HepG2 (cell line): ENCODE data around the gene FMNL1. TPM values are rescaled to one million over a fixed set of nuclear protein-coding genes. Genes with fewer than 3 reads are reported as not detected.
"Not testable (repeated sequence)": the region's sequence is repeated elsewhere in the genome, so short reads cannot be mapped to it uniquely, and the experiment has no call there.

Source experiments
- ATAC-seq: fragments of 200-7000 bp; cut with Tn5 transposase; 3 replicates; pipeline ENCODE4 v1.9.1; 2020; ENCODE audit warnings: mild to moderate bottlenecking, moderate library complexity
- BruUV-seq: library from RNA; stranded (reverse); fragments of 400-500 nt; replicated peaks from 2 replicates; lab custom pipeline; 2021; lab: Mats Ljungman, UMichigan
- CTCF ChIA-PET: fragments of 300-600 bp; formaldehyde crosslinking; extraction: SDS; loops from one replicate; lab custom pipeline; 2021; ENCODE audit warnings: low total read pairs, inconsistent platforms, low intra/inter-chr PET ratio; lab: Yijun Ruan, JAX
- POLR2A ChIA-PET: fragments of 350-600 bp; sonication (Branson Sonifier 250); formaldehyde crosslinking; loops from one replicate; lab custom pipeline; 2020; ENCODE audit warnings: antibody characterized with exemption, inconsistent platforms; lab: Yijun Ruan, JAX
- DNase-seq: peaks from one replicate; pipeline ENCODE4 v3.0.0-alpha.2; 2015; ENCODE audit warnings: low spot score
- FAIRE-seq: peaks from 3 replicates; lab custom pipeline; 2011; peaks lifted over from hg19 to GRCh38; lab: Jason Lieb, UNC
- H2AFZ ChIP-seq: one replicate; pipeline ENCODE4 v1.6.1; 2011; ENCODE audit warnings: low read length, inconsistent platforms
- H3K27ac ChIP-seq: fragments of 300-600 bp; 3 replicates; pipeline ENCODE4 v1.8.0; 2011; ENCODE audit warnings: mixed run types, mild to moderate bottlenecking, mixed read lengths, low read length, inconsistent platforms; ENCODE audit not compliant: insufficient read depth; ENCODE audit errors: extremely low read length
- H3K27me3 ChIP-seq, 2 experiments: fragments of 200-600 bp in 1 of 2; 2 replicates in 1 of 2; 3 replicates in 1 of 2; pipeline versions ENCODE4 v1.6.0 to v1.8.0; 2011; ENCODE audit warnings: low read length in 2 of 2, mild to moderate bottlenecking in 2 of 2, moderate library complexity in 2 of 2, inconsistent platforms in 1 of 2; ENCODE audit not compliant: insufficient read depth in 2 of 2, control insufficient read depth in 1 of 2
- H3K36me3 ChIP-seq, 2 experiments: fragments of 200-600 bp in 1 of 2; replicated peaks in 1 of 2; 2 replicates in 1 of 2; 3 replicates in 1 of 2; pipeline versions ENCODE4 v1.5.1 to v1.8.0; 2011; ENCODE audit warnings: low read length in 2 of 2, inconsistent platforms in 1 of 2; ENCODE audit not compliant: insufficient read depth in 2 of 2, control insufficient read depth in 1 of 2
- H3K4me1 ChIP-seq: 2 replicates; pipeline ENCODE4 v1.5.1; 2012; ENCODE audit warnings: low read length, inconsistent platforms; ENCODE audit not compliant: insufficient read depth
- H3K4me2 ChIP-seq: 2 replicates; pipeline ENCODE4 v1.6.0; 2011; ENCODE audit warnings: low read depth, low read length, inconsistent platforms
- H3K4me3 ChIP-seq, 3 experiments: fragments of 200-600 bp in 1 of 3; sonication (generic), shearing (Covaris generic) in 1 of 3; replicated peaks in 1 of 3; 2 replicates each; pipeline ENCODE4 v1.5.1; 2011 to 2016; ENCODE audit warnings: low read length in 3 of 3, inconsistent platforms in 2 of 3, low read depth in 2 of 3, mild to moderate bottlenecking in 2 of 3, control low read depth in 1 of 3, mixed read lengths in 1 of 3; ENCODE audit not compliant: insufficient read depth in 1 of 3
- H3K79me2 ChIP-seq: one replicate; pipeline ENCODE4 v1.6.1; 2011; ENCODE audit warnings: low read length, inconsistent platforms; ENCODE audit not compliant: insufficient read depth
- H3K9ac ChIP-seq: 2 replicates; pipeline ENCODE4 v1.6.0; 2011; ENCODE audit warnings: mild to moderate bottlenecking, low read depth, low read length, inconsistent platforms; ENCODE audit not compliant: insufficient read depth
- H3K9me3 ChIP-seq: 2 replicates; pipeline ENCODE4 v1.5.1; 2012; ENCODE audit warnings: mild to moderate bottlenecking, low read length
- H4K20me1 ChIP-seq: 2 replicates; pipeline ENCODE4 v1.6.0; 2011; ENCODE audit warnings: inconsistent platforms, mild to moderate bottlenecking, low read length, moderate library complexity; ENCODE audit not compliant: insufficient read depth
- ARNTL ChIP-seq: sonication (generic); formaldehyde crosslinking; IDR thresholded peaks from 2 replicates; pipeline ENCODE4 v1.4.0; 2020; ENCODE audit warnings: mild to moderate bottlenecking, missing genetic modification reagents
- ATF4 ChIP-seq, 2 experiments: fragments of 450-650 bp in 1 of 2; sonication (generic) in 1 of 2; formaldehyde crosslinking; IDR thresholded peaks; 2 replicates each; pipeline versions ENCODE4 v1.5.0 to v1.8.0; 2020 to 2022; ENCODE audit warnings: mild to moderate bottlenecking in 1 of 2, missing genetic modification reagents in 1 of 2
- DPF2 ChIP-seq: sonication (generic); formaldehyde crosslinking; IDR thresholded peaks from 2 replicates; pipeline ENCODE4 v1.4.0; 2020; ENCODE audit warnings: mild to moderate bottlenecking, low read depth, missing genetic modification reagents, borderline replicate concordance
- JUNB ChIP-seq: sonication (generic); formaldehyde crosslinking; IDR thresholded peaks from 2 replicates; pipeline ENCODE4 v1.8.0; 2022; ENCODE audit warnings: missing genetic modification reagents, mild to moderate bottlenecking, borderline replicate concordance
- JUND ChIP-seq: sonication (generic); formaldehyde crosslinking; IDR thresholded peaks from 2 replicates; pipeline ENCODE4 v1.8.0; 2022; ENCODE audit warnings: mild to moderate bottlenecking, missing genetic modification reagents
- KDM3A ChIP-seq: IDR thresholded peaks from 2 replicates; pipeline ENCODE4 v1.6.1; 2018; ENCODE audit warnings: low read depth, missing compliant biosample characterization
- NR2C2 ChIP-seq: sonication (generic); formaldehyde crosslinking; IDR thresholded peaks from 2 replicates; pipeline ENCODE4 v1.4.0; 2020; ENCODE audit warnings: missing genetic modification reagents, mild to moderate bottlenecking, moderate library complexity, borderline replicate concordance
- SAP130 ChIP-seq: IDR thresholded peaks from 2 replicates; pipeline ENCODE4 v1.6.1; 2016; ENCODE audit warnings: low read depth
- SIX4 ChIP-seq: sonication (generic); formaldehyde crosslinking; IDR thresholded peaks from 2 replicates; pipeline ENCODE4 v1.4.0; 2020; ENCODE audit warnings: missing genetic modification reagents
- SOX5 ChIP-seq: IDR thresholded peaks from 2 replicates; pipeline ENCODE4 v1.6.1; 2016; ENCODE audit warnings: borderline replicate concordance
- U2AF2 ChIP-seq: fragments of 200-400 bp; formaldehyde crosslinking; IDR thresholded peaks from 2 replicates; pipeline ENCODE4 v1.6.1; 2017; ENCODE audit warnings: low read depth, mild to moderate bottlenecking, low read length
- ZEB1 ChIP-seq: IDR thresholded peaks from 2 replicates; pipeline ENCODE4 v1.6.1; 2012; ENCODE audit warnings: mild to moderate bottlenecking, low read depth, inconsistent platforms; ENCODE audit not compliant: insufficient replicate concordance
- ZFX ChIP-seq: sonication (generic); formaldehyde crosslinking; IDR thresholded peaks from 2 replicates; pipeline ENCODE4 v1.4.0; 2020; ENCODE audit warnings: mild to moderate bottlenecking, low read depth, missing genetic modification reagents, moderate library complexity
- ZNF33B ChIP-seq: sonication (generic); formaldehyde crosslinking; IDR thresholded peaks from 2 replicates; pipeline ENCODE4 v1.5.1; 2020; ENCODE audit warnings: mild to moderate bottlenecking, missing genetic modification reagents
- ZSCAN9 ChIP-seq: IDR thresholded peaks from 2 replicates; pipeline ENCODE4 v1.6.1; 2016; ENCODE audit warnings: borderline replicate concordance
- WGBS: methylation state at CpG from one replicate; pipeline ENCODE4 v1.1.6; 2017; ENCODE audit warnings: low lambda C conversion rate; 5-methylcytosine and 5-hydroxymethylcytosine counted together
- in situ Hi-C: cut with HindIII; loops from 2 replicates; pipeline ENCODE4 v1.10.0; 2017; ENCODE audit warnings: low pct_unique_long_range_greater_than_20kb; ENCODE audit not compliant: extremely low pct_ligation_motif_present
- intact Hi-C: fragments of 100-400 bp; cut with micrococcal nuclease; formaldehyde crosslinking; loops from one replicate; pipeline ENCODE4 v1.10.0; 2022; ENCODE audit not compliant: unreplicated experiment
- polyA plus RNA-seq, 8 experiments: library from polyadenylated mRNA; depleted of rRNA in 3 of 8; stranded (reverse) in 7 of 8; unstranded in 1 of 8; fragments of >200 nt; fragmentation: Illumina TruSeq in 4 of 8; extraction: Trizol in 4 of 8; gene quantifications; 2 replicates each; pipeline versions ENCODE4 v1.2.1 to v1.2.3, GENCODE V29; 2011 to 2016; ENCODE audit warnings: low read depth in 4 of 8, missing spikeins in 1 of 8, mixed read lengths in 1 of 8; ENCODE audit not compliant: insufficient read depth in 1 of 8
- total RNA-seq, 5 experiments: library from RNA; depleted of rRNA; stranded (reverse); fragments of >200 nt; fragmentation: Illumina TruSeq; extraction: Trizol; gene quantifications; 2 replicates each; pipeline ENCODE4 v1.2.3, GENCODE V29; 2016; ENCODE audit warnings: low read depth in 1 of 5
- TF ChIP-seq, protein P1 (sequence below): sonication (generic); formaldehyde crosslinking; IDR thresholded peaks from 2 replicates; pipeline ENCODE4 v1.4.0; 2020; ENCODE audit warnings: mild to moderate bottlenecking, missing genetic modification reagents, borderline replicate concordance
- TF ChIP-seq, protein P2 (sequence below): sonication (generic); formaldehyde crosslinking; IDR thresholded peaks from 2 replicates; pipeline ENCODE4 v1.5.1; 2020; ENCODE audit warnings: missing genetic modification reagents, mild to moderate bottlenecking, borderline replicate concordance
- TF ChIP-seq, protein P3 (sequence below): IDR thresholded peaks from 2 replicates; pipeline ENCODE4 v1.6.1; 2016; ENCODE audit warnings: low read depth

Gene FMNL1
- total and polyA plus RNA-seq, 2 of the 13 experiments (the other 11 are each of a cell fraction or from before 2014, with no cell fraction given): 0.53 to 0.70 TPM

- TF ChIP-seq, protein P1, sequence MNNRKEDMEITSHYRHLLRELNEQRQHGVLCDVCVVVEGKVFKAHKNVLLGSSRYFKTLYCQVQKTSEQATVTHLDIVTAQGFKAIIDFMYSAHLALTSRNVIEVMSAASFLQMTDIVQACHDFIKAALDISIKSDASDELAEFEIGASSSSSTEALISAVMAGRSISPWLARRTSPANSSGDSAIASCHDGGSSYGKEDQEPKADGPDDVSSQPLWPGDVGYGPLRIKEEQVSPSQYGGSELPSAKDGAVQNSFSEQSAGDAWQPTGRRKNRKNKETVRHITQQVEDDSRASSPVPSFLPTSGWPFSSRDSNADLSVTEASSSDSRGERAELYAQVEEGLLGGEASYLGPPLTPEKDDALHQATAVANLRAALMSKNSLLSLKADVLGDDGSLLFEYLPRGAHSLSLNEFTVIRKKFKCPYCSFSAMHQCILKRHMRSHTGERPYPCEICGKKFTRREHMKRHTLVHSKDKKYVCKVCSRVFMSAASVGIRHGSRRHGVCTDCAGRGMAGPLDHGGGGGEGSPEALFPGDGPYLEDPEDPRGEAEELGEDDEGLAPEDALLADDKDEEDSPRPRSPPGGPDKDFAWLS (CRISPR knock-in tag): peak; percentile 90; the same call in 1 of the 2 replicates
- TF ChIP-seq ZSCAN9 (CRISPR knock-in tag): peak; percentile 17; the same call in 1 of the 2 replicates
- no peak for TF ChIP-seq SIX4 (CRISPR knock-in tag)
- TF ChIP-seq ARNTL (CRISPR knock-in tag): 0 out of 2 replicates have a peak, but pooled peaks have one; percentile 2
These were observed 20.2 kb upstream of the FMNL1 start (continued) for GRCh38 chr17:45201457-45201856.

DNA sequence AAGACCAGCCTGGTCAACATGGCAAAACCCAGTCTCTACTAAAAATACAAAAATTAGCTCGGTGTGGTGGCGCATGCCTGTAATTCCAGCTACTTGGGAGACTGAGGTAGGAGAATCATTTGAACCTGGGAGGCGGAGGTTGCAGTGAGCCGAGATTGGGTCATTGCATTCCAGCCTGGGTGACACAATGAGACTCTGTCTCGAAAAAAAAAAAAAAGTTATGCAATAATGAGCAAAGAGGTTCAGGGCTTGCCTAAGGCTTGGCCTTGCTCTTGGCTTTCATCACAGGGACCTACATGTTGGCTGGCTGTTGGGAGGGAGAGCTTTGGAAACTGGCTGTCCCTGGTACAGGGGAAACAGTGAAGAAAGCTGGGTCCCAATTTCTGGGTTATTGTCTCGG lies 19.8 kb upstream of the FMNL1 start:
- H3K4me3 ChIP-seq, H4K20me1 ChIP-seq, H3K9me3 ChIP-seq, H3K79me2 ChIP-seq, H3K27me3 ChIP-seq, H3K36me3 ChIP-seq, in situ Hi-C loops, H2AFZ ChIP-seq, H3K9ac ChIP-seq, BruUV-seq: not testable (repeated sequence)
- H3K4me1 ChIP-seq: peaks cover 65% of the 10 kb centered on the region
- WGBS: 4% methylated on average over 6 of the region's 6 CpGs
- ChIA-PET CTCF (interaction anchor here (1.2 to 8.1 kb wide), 2 partner anchors 17 to 68 kb away, joined by 4 to 303 read pairs; partner anchors contain the start of genes ACBD4 and PLCD3), POLR2A (interaction anchor here (0.5 to 12.2 kb wide), 17 partner anchors 9 to 141 kb away, joined by 3 to 551 read pairs (median 4); partner anchors contain the start of genes ACBD4, HEXIM1, HEXIM2 and NMT1)
- peak overlapping the region; percentile 29 for H3K27ac ChIP-seq
- FAIRE-seq: peak; percentile 77
- peak overlapping the region; percentile 59 for H3K4me2 ChIP-seq
- DNase-seq: peak; percentile 97
- ATAC-seq: peak; percentile 67
- intact Hi-C loops: loop anchor here (2.0 kb wide), 1 partner anchor 17 kb away; no protein-coding TSS in a partner anchor
- TF ChIP-seq ZEB1 (peak; percentile 90), ATF4 (CRISPR knock-in tag; IDR thresholded peaks at IDR 0.05) (peak in 1 of 2 experiments; percentile 97; a peak in 2 of 4 replicates), SAP130 (CRISPR knock-in tag) (peak; percentile 89), JUND (CRISPR knock-in tag) (peak; percentile 88), JUNB (CRISPR knock-in tag) (0 out of 2 replicates have a peak, but pooled peaks have one; percentile 43), SOX5 (CRISPR knock-in tag) (peak; percentile 88), DPF2 (CRISPR knock-in tag) (peak; percentile 85), NR2C2 (peak; percentile 84), ZFX (peak; percentile 66), KDM3A (peak; percentile 95), U2AF2 (peak; percentile 37; the same call in 1 of the 2 replicates), ZNF33B (CRISPR knock-in tag) (0 out of 2 replicates have a peak, but pooled peaks have one; percentile 67)
- TF ChIP-seq, protein P2, sequence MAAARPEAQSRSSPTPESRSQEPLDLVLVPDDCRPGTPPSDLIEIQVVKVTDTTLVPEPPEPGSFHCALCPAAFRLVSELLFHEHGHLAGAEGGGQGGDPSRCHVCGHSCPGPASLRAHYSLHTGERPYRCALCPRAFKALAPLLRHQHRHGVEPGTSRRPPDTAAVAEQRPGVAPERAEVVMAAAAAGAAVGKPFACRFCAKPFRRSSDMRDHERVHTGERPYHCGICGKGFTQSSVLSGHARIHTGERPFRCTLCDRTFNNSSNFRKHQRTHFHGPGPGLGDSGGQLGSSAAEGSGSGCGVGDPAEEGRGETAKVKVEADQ: peak; percentile 90; the same call in 1 of the 2 replicates
- TF ChIP-seq, protein P3, sequence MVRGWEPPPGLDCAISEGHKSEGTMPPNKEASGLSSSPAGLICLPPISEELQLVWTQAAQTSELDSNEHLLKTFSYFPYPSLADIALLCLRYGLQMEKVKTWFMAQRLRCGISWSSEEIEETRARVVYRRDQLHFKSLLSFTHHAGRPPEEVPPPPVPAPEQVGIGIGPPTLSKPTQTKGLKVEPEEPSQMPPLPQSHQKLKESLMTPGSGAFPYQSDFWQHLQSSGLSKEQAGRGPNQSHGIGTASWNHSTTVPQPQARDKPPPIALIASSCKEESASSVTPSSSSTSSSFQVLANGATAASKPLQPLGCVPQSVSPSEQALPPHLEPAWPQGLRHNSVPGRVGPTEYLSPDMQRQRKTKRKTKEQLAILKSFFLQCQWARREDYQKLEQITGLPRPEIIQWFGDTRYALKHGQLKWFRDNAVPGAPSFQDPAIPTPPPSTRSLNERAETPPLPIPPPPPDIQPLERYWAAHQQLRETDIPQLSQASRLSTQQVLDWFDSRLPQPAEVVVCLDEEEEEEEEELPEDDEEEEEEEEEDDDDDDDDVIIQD (CRISPR knock-in tag): peak; percentile 67
